ENCODE measurements around the gene MKS1. TPM values are rescaled to one million over a fixed set of nuclear protein-coding genes. Genes with fewer than 3 reads are reported as not detected.
A peak's percentile ranks its signal among the peaks of the same experiment; 100 is the strongest.

Gene MKS1
- polyA plus RNA-seq, 3 donors = 4.2 to 7.6 (median 5.0) TPM

- intact Hi-C loops (cut with micrococcal nuclease) = no loop called here
- Histone ChIP-seq H3K4me3 (replicated peaks in 1 of 3; ENCODE audit: low read depth in 2 of 3, low read length in 3 of 3) (no peak within 1 kb of the TSS), H3K9ac (ENCODE audit: insufficient read depth, low read length, poor library complexity, severe bottlenecking) (no peak within 1 kb of the TSS), H3K4me1 (ENCODE audit: control insufficient read depth in 1 of 2, insufficient read depth in 2 of 2, low read length in 2 of 2) (no peaks in the 10 kb centered on the region), H3K27me3 (ENCODE audit: control insufficient read depth in 2 of 2, insufficient read depth in 2 of 2, low read length in 2 of 2) (no peaks in the 10 kb centered on the region), H3K4me2 (replicated peaks; ENCODE audit: extremely low read depth, low read length, poor library complexity, severe bottlenecking) (no peak within 1 kb of the TSS), H3K9me3 (replicated peaks in 1 of 2; ENCODE audit: control insufficient read depth in 1 of 2, insufficient read depth in 1 of 2, low read length in 2 of 2) (no peaks in the 10 kb centered on the region), H3K27ac (ENCODE audit: low read depth in 1 of 2, low read length in 2 of 2) (no peak within 1 kb of the TSS), H2AFZ (ENCODE audit: insufficient read depth, low read depth, low read length, poor library complexity, severe bottlenecking) (no peak within 1 kb of the TSS), H4K20me1 (ENCODE audit: insufficient read depth, low read length) (no peaks in the 10 kb centered on the region), H3K36me3 (replicated peaks in 1 of 2; ENCODE audit: control insufficient read depth in 1 of 2, insufficient read depth in 2 of 2, low read length in 2 of 2) (no peaks in the 10 kb centered on the region), H3K79me2 (ENCODE audit: insufficient read depth, low read length) (no peaks in the 10 kb centered on the region)
- Mint-ChIP-seq H3K27ac (peak within 1 kb of the TSS in 1 of 7 donors; percentile 39), H3K27me3 (ENCODE audit: low read depth in 3 of 3) (peaks cover 19 to 32% (median 25%) of the 10 kb centered on the region in 3 donors), H3K36me3 (no peaks in the 10 kb centered on the region), H3K4me1 (peaks cover 5% of the 10 kb centered on the region), H3K4me3 (no peak within 1 kb of the TSS), H3K9me3 (peaks cover 0 to 2% (median 0%) of the 10 kb centered on the region in 7 donors)
- 49% methylated on average over 4 of the region's 6 CpGs for WGBS (ENCODE audit: insufficient coverage)
- no peak for TF ChIP-seq CTCF (IDR thresholded peaks at IDR 0.05)
- DNase-seq = no peak
Measured at GRCh38 chr17:58192612-58193011, 26.4 kb downstream of the MKS1 start, which contains the start of gene EPX. Gene EPX, plus strand, starts transcription at chr17:58192726. Its CDS starts 121 bp downstream, at chr17:58192847.

GRCh38 chr17:58191241-58191896, 27.7 kb downstream of the MKS1 start:
- no peaks in the 10 kb centered on the region for H3K36me3 ChIP-seq (replicated peaks in 1 of 2; ENCODE audit: control insufficient read depth in 1 of 2, insufficient read depth in 2 of 2, low read length in 2 of 2)
- Mint-ChIP-seq H3K27me3 (ENCODE audit: low read depth in 3 of 3) (peaks cover 10 to 29% (median 24%) of the 10 kb centered on the region in 3 donors), H3K9me3 (peaks cover 0 to 4% (median 0%) of the 10 kb centered on the region in 7 donors), H3K27ac (peak overlapping the region in 1 of 7 donors; percentile 39), H3K4me3 (no peak overlapping the region), H3K4me1 (peaks cover 6% of the 10 kb centered on the region), H3K36me3 (no peaks in the 10 kb centered on the region)
- H3K27ac ChIP-seq (ENCODE audit: low read depth in 1 of 2, low read length in 2 of 2) = no peak overlapping the region
- whole genome bisulfite sequencing (ENCODE audit: insufficient coverage) = 79% methylated on average over 12 of the region's 14 CpGs
- no peak overlapping the region for H2AFZ ChIP-seq (ENCODE audit: insufficient read depth, low read depth, low read length, poor library complexity, severe bottlenecking)
- no peak overlapping the region for H3K4me2 ChIP-seq (replicated peaks; ENCODE audit: extremely low read depth, low read length, poor library complexity, severe bottlenecking)
- intact Hi-C loops (cut with micrococcal nuclease) = no loop called here
- H3K4me3 ChIP-seq (replicated peaks in 1 of 3; ENCODE audit: low read depth in 2 of 3, low read length in 3 of 3) = no peak overlapping the region
- H3K9ac ChIP-seq (ENCODE audit: insufficient read depth, low read length, poor library complexity, severe bottlenecking) = no peak overlapping the region
- TF ChIP-seq CTCF (IDR thresholded peaks at IDR 0.05) = no peak
- DNase-seq = no peak
- H3K9me3 ChIP-seq (replicated peaks in 1 of 2; ENCODE audit: control insufficient read depth in 1 of 2, insufficient read depth in 1 of 2, low read length in 2 of 2) = no peaks in the 10 kb centered on the region
- H3K4me1 ChIP-seq (ENCODE audit: control insufficient read depth in 1 of 2, insufficient read depth in 2 of 2, low read length in 2 of 2) = no peaks in the 10 kb centered on the region
- H3K79me2 ChIP-seq (ENCODE audit: insufficient read depth, low read length) = no peaks in the 10 kb centered on the region
- H3K27me3 ChIP-seq (ENCODE audit: control insufficient read depth in 2 of 2, insufficient read depth in 2 of 2, low read length in 2 of 2) = no peaks in the 10 kb centered on the region
- no peaks in the 10 kb centered on the region for H4K20me1 ChIP-seq (ENCODE audit: insufficient read depth, low read length)

All from CD14-positive monocyte (primary cell).